Cardiac atrium fibroblast (primary cell): ENCODE data around the gene TSFM. TPM values are rescaled to one million over a fixed set of nuclear protein-coding genes. Genes with fewer than 3 reads are reported as not detected.

Experiments
- total RNA-seq: library from RNA; depleted of rRNA; stranded (reverse); fragments of >200 nt; gene quantifications from 2 replicates; pipeline ENCODE4 v1.2.3, GENCODE V29; 2015

TSFM gene
- 15.5 and 25.4 TPM in 2 replicates for total RNA-seq

DNA sequence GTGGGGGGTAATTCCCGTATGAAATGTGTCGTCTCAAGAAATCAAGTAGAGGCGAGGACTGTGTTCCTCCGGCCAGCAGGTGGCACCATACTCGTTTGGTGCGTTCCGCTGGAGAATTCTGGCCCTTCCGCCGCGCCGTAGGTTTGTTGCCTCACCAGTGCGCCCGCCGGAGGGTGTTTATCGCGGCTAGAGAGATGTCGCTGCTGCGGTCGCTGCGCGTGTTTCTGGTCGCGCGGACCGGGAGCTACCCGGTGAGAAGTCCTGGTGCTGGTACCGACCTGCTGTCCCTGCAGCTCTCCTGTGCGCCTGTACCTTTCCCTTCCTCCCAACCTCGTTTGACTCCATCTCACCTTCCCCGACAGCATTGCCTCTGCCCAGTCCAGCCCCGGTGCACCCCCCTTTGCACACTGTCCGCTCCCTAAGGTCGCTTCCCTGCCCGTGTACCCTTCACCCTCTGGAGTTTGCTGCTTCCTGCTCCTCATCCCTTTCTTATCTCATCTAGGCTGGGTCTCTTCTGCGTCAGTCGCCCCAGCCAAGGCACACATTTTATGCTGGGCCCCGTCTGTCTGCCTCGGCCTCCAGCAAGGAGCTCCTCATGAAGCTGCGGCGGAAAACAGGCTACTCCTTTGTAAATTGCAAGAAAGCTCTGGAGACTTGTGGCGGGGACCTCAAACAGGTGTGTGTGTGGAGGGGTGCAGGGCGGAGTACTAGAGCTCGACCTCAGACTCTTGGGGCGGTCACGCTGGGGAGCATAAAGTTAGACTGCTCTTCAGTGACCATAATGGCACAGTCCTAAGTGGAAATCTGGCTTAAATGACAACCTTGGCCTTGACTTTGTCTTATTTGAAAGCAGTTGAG is at the start of gene TSFM:
TSS of gene TSFM (plus strand) at position 180 of the 858 bp plus-strand sequence. CDS start at position 195, 15 bp downstream.

DNA sequence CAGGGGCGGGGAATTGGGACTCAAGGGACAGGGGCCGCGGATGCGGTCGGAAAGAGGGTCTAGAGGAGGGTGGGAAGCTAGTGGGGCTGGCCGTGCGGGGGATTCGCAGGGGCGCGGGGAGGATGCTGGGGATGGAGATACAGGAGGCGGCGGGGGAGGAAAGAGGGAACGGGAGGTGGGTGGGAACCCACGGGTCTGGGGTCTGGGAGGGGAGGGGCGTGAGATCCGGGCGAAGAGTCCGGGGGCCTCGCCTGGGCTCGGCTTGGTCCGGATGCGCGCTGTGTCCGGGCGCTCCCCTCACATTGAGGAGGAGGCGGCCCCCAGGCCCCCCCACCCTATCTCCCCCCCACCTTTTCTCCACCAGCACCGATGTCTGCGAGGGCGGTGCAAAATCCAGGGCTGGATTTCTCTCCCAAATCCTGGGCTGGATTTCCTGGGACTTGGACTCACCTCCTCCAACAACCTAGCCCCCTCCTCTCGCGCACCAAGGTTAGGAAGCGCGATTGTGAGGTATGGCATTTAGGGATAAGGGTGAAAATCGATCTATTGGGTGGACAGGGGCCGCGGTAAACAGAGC is 43.8 kb upstream of the TSFM start, which contains the start of gene AGAP2:
TSS of gene AGAP2 (minus strand) at position 82 of the 577 bp plus-strand sequence. CDS start 496 bp downstream, outside the sequence.

DNA sequence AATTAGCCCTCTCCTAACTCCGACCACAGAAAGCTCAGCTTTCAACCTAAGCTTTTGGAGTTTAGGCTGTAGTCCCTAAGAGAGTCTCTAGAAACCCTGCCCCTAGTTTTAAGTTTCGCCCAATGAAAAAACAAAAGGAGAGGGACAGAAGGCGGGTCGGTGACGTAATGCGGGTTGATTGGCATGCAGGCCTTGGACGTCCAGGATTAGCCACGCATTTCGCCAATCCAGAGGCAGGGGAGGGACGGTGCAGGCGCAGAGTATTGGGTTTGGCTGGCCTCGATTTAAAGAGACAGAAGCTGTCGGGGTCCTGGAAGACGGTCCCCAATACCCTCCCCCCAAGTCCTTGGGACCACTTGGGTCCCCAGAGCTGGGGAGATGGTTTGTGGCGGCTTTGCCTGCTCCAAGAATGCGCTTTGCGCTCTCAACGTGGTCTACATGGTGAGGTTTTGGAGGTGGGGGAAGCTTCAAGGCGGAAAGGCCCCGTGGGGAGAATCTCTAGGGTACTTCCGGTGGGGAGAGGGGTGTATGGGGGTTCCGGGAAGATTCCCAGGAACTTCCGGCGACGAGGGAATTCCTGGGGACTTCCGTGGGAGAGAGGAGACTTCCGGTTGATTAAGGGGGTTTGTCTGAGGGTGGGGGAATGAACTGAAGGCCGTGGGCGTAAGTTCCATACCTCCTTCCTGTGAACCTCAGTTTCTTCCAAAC is 37.7 kb upstream of the TSFM start, which contains the start of gene TSPAN31:
TSS of gene TSPAN31 (plus strand) at position 263 of the 708 bp plus-strand sequence. CDS start at position 379, 116 bp downstream.

DNA sequence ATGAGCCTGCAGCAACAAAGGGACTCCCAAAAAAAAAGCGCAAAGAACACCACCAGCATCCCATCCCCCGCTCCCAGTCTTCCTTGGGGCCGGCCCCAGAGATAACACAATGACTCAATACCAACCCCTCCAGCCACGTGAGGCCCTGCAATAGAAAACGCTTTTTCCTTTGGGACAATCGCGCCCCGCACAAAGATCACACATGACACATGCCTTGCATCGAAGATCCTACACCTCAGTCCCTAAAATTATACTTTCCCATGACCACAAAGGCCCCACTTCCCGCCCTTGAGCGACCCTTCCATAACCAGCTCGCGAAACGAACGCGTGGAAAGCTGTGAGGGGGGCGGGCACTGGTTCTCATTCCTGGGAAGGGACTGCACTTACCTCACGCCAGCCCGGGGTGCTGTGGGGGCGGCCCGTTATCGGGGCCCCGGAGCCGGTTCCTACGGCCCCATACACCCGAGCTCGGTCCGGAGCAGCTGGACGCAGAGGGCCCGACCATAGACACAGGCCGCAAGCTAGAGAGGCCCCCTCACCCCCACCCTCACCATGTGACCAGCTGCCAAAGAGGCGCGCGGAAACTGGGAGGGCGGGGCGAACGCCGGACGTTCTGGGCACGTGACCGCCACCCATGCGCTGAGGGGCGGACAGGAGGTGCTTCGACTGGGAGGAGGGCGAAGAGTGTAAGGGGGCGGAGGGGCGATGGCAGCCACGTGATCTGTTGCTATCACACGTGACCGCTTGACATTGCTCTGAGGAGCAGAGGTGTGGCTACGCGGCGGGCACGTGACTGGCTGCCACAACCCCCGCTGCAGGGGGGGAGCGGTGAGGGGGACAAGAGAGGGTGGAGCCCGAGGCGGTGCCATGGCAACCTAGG is 30.6 kb upstream of the TSFM start, which contains the start of gene CDK4:
TSS of gene CDK4 (minus strand) at position 523 of the 880 bp plus-strand sequence. CDS start 593 bp downstream, outside the sequence.

DNA sequence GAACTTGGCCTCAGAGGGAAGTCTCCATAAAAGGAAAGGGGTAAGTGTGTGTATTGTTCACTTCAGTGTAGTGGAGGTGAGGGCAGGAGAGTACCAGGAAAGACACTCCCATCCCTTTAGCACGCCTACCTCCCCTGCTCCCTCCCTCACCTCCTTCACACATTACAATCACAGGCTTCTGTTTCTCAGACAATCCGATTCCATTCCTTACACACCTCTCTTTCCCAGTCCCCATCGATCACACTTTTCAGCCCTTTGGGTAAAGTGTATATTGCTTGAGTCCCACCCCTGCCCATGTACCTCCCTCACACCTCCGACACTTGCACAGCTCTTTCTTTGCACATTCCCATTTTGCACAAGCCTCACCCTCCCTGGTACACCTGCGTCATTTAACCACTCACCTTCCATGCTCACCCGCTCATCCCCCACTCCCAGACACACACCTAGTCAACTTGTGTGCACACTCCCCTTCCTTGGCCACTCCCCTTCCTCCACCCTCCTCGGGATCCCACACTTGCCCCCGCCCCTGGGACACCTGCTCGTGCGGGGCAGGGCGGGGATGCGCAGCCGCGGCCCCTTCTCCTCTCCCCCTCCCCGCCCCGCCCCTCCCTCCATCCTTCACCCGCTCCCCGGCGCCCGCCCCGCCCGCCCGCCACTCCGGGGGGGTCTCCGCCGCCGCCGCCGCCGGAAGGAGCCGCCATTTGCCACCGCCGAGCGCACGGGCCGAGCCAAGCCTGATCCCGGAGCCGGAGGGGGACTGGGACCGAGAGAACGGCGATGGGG is 28.0 kb upstream of the TSFM start, which contains the start of gene MARCHF9:
TSS of gene MARCHF9 (plus strand) at position 693 of the 783 bp plus-strand sequence. CDS start 426 bp downstream, outside the sequence.

DNA sequence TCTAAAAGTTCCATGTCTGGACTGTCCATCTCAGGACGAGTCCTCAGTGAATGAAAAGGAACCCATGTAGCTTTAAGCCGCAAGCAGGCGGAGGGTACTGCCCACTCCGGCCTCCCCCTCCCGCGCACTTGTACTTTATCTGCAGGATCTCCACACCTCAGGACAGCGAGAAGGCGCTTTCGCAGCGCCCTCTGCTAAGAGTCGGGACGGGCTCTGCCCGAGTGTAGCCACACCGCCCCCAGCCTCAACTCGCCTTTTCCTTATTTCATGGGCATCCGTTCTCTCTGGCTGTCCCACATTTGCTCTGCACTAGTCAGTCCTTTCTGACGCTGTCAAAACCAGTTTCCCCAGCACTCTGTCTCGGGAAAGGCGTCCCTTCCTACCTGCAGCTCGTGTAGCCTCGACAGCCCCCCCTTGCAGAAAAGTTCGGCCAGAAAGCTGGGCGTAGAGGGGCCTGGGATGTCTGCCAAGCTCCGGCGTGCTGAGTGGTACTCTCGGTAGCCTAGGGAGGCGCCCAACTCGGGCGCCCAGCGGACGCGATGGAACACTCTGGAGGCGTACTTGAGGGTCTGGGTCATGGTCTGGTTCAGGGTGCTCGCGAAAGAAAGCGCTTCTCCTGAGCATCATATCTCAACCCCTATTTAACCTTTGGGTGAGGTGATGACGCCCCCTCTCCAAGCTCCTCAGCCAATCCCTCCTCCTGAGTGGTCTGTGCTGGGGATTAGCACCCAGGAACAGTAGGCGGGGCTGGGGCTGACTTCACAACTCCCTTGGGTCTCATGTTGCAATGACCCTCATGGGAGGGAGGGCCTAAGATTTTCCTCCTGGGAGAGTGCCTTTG is 15.9 kb upstream of the TSFM start, which contains the start of gene CYP27B1:
TSS of gene CYP27B1 (minus strand) at position 615 of the 841 bp plus-strand sequence. CDS start at position 578, 37 bp downstream.

DNA sequence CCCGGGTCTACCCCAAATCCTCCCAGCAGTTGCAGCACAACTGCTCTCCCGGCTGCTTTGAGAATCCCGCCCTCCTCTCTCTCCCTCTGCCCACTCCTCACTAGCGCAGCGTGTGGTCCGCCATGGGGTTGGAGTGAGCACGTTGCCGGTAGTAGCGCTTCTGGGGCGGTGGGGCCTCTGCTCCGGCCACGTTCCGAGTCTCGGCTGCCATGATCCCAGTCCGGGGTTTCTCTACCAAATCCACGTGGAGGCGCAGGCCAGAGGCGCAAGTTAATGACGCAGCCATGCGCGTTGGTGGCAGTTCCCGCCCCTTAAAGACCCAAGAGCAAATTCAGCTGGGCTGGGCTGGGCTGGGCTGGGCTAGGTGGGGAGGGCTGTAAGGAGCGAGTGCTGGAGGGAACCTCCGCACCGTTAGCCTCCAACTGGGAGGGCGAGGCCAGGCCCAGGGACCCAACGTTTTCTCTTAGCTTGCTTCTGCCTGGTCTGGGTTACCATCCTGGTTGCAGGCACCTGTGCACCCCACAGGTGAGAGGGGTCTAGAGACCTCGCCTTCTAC is 10.6 kb upstream of the TSFM start, which contains the start of gene METTL1:
TSS of gene METTL1 (minus strand) at position 233 of the 556 bp plus-strand sequence. CDS start at position 211, 22 bp downstream.

DNA sequence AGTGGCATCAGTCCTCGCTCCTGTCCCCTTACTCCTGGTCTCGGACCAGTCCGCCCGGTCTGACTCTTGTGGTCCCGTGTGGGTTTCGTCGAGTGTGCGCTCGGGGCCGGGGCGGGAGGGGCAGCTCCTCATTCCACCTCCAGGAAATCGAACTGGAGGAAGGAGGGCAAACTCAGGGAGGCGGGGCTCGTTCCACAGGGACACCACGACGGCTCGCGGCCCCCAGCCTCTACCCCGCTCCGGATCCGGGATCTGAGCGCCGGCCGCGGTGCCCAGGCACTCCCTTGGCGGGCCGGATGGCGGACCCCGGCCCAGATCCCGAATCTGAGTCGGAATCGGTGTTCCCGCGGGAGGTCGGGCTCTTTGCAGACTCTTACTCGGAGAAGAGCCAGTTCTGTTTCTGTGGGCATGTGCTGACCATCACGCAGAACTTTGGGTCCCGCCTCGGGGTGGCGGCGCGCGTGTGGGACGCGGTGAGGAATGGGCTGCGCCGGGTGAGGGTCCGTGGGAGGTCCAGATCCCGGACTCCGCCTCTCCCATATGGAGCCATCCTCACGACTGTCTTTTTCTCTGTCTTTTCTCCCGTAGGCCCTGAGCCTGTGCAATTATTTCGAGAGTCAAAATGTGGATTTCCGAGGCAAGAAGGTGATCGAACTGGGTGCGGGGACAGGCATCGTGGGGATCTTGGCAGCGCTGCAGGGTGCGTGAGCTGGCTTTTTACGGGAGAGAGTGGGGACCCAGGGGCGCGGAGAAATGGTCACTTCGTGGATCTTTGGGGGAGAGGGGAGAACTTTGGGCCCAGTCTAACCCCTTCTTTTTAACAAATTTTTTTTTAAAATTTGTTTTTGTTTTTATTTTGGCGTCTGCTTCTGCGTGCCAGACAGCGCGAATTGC is 9.9 kb upstream of the TSFM start, which contains the start of gene EEF1AKMT3:
TSS of gene EEF1AKMT3 (plus strand) at position 186 of the 894 bp plus-strand sequence. CDS start at position 297, 111 bp downstream.

DNA sequence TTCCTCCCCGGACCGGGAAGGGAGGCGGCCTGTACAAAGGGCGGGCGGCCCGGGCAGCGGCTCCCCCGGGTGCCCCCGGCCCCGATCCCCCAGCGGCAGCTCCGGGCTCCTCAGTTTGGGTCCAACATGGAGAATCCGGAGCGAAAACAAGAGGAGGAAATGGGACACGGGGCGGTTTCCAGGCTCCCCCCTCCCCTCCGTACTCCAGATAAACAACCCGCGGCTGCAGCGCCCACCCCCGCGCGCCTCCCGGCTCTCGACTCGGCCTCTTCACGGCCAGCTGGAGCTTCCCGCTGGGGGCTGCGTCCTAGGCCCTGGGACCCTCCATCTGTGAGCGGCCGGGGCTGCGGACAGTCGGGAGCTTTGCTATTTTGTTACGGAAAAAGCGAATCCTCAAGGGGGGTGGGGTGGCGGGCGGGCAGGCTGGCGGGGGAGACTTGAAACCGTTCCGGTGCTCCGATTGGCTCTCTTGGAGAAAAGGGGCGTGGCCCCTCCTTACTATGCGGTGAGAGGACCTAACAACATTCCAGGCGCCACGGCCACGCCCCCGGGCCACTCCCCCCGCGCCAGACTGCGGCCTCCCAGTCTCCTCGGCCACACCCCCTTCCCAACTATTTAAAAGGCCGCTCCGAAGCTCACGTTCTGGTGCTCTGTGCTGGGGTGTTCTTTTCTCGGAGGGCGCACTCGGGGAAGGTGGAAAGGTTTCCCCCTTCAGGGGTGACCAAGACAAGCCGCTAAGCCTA is 64.2 kb downstream of the TSFM start, which contains the start of gene CTDSP2:
TSS of gene CTDSP2 (minus strand) at position 153 of the 743 bp plus-strand sequence. CDS start 294 bp downstream, outside the sequence.

Other genes starting within 250 kb of the TSFM start
- 126 and 150 TPM in 2 replicates for gene DCTN2, start 235.6 kb upstream of the TSFM start, total RNA-seq
- not detected in 2 replicates for gene KIF5A, start 232.7 kb upstream of the TSFM start, total RNA-seq
- gene PIP4K2C, start 191.6 kb upstream of the TSFM start, total RNA-seq = 11.0 and 19.4 TPM in 2 replicates
- gene DTX3, start 178.0 kb upstream of the TSFM start, total RNA-seq = 4.7 and 5.3 TPM in 2 replicates
- 10.5 and 11.0 TPM in 2 replicates for gene ARHGEF25, start 171.4 kb upstream of the TSFM start, total RNA-seq
- gene B4GALNT1, start 149.6 kb upstream of the TSFM start, total RNA-seq = 0.16 and 0.18 TPM in 2 replicates
- 310 and 312 TPM in 2 replicates for gene OS9, start 88.7 kb upstream of the TSFM start, total RNA-seq
- gene AGAP2, start 44.0 kb upstream of the TSFM start, total RNA-seq = 0.18 and 0.32 TPM in 2 replicates
- 70.0 and 70.2 TPM in 2 replicates for gene TSPAN31, start 37.7 kb upstream of the TSFM start, total RNA-seq
- 155 and 176 TPM in 2 replicates for gene CDK4, start 30.5 kb upstream of the TSFM start, total RNA-seq
- gene MARCHF9, start 27.7 kb upstream of the TSFM start, total RNA-seq = 2.9 and 3.2 TPM in 2 replicates
- gene CYP27B1, start 15.7 kb upstream of the TSFM start, total RNA-seq = 11.4 TPM in 1 of 2 replicates, not detected in the other
- 11.8 and 16.6 TPM in 2 replicates for gene METTL1, start 10.7 kb upstream of the TSFM start, total RNA-seq
- gene EEF1AKMT3, start 10.2 kb upstream of the TSFM start, total RNA-seq = 8.7 and 14.6 TPM in 2 replicates
- 2.2 and 2.8 TPM in 2 replicates for gene AVIL, start 35.9 kb downstream of the TSFM start, total RNA-seq
- gene CTDSP2, start 63.9 kb downstream of the TSFM start, total RNA-seq = 103 and 138 TPM in 2 replicates
- 2.8 and 7.9 TPM in 2 replicates for gene ATP23, start 158.8 kb downstream of the TSFM start, total RNA-seq